ENCODE measurements around the gene MTREX.
"Not testable (repeated sequence)": the region's sequence is repeated elsewhere in the genome, so short reads cannot be mapped to it uniquely, and the experiment has no call there.

The MTREX gene

DNA sequence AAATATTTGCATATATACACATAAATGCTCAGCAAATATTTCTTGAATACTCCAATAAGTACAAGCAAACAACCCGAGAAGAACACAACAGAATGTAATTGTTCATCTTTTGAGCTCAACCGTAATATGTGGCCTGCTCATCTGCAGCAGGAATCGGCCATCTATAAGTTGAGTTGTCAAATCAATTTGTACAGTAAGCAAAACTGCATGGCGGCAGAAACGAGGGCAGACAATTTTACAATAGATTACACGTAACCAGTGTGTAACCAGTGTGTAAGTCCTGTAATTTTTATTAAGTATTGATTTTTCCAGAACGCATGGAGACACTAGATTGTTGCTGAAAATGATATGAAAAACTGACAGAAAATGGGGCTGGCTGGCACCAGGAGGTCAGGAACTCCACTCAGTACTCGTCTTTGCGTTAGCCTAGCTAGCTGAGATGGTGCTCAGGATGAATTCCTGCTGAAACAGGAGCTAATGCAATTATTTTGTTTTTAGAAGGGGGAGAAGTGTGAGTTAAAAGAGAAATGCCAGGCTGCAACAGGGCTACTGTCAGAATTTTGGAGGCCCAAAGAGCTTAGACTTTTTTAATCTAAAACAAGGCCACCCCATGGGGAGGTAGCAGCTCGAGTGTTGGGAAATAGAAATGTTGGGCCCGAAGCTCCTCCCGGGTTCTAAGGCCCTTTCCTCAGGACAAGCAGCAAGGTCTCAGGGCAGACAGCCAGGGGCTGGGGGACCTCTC lies 977 bp upstream of the MTREX start:
- H3K9ac ChIP-seq (ENCODE audit: low read length): peak overlapping the region; percentile 87
- no peaks in the 10 kb centered on the region for H3K36me3 ChIP-seq (ENCODE audit: control insufficient read depth, insufficient read depth, low read length)
- H3K27me3 ChIP-seq (ENCODE audit: control insufficient read depth, insufficient read depth, low read length): no peaks in the 10 kb centered on the region
- peak overlapping the region; percentile 66 for H3K4me3 ChIP-seq (ENCODE audit: low read length)
- no peaks in the 10 kb centered on the region for H3K9me3 ChIP-seq (ENCODE audit: control insufficient read depth, low read length)
- H3K4me1 ChIP-seq (ENCODE audit: control insufficient read depth, insufficient read depth, low read length): peaks cover 24% of the 10 kb centered on the region

DNA sequence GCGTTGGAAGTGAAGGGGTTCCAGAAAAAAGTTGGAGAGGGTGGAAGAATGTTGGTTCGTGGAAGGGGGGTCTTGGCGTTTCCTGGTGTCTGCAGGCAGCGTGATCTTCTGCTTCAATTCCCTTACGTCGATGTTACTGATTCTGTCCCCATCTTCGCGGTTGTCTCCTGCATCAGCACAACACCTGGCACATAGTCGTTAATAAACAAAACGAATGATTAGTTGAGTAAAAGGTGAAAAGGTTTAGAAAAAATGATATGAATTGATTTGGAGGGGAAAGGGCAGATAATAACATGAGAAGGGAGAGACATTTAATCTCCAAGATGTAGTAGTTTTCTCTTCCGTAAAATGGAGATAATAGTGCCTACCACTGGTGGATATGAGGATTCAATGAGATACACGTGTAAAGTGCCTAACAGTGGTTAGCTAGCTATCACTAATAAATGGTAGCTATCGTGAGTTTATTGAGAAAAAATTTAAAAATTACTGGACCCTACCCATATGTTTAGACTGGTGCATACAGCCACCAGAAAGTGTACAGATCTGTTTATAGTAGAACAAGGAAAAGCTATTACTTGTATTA lies 556 bp downstream of the MTREX start:
- Histone ChIP-seq H3K27me3 (ENCODE audit: control insufficient read depth, insufficient read depth, low read length) (no peaks in the 10 kb centered on the region), H3K4me3 (ENCODE audit: low read length) (peak overlapping the region; percentile 66), H3K4me1 (ENCODE audit: control insufficient read depth, insufficient read depth, low read length) (peaks cover 24% of the 10 kb centered on the region), H3K36me3 (ENCODE audit: control insufficient read depth, insufficient read depth, low read length) (no peaks in the 10 kb centered on the region), H3K9me3 (ENCODE audit: control insufficient read depth, low read length) (no peaks in the 10 kb centered on the region), H3K9ac (ENCODE audit: low read length) (peak overlapping the region; percentile 87)

DNA sequence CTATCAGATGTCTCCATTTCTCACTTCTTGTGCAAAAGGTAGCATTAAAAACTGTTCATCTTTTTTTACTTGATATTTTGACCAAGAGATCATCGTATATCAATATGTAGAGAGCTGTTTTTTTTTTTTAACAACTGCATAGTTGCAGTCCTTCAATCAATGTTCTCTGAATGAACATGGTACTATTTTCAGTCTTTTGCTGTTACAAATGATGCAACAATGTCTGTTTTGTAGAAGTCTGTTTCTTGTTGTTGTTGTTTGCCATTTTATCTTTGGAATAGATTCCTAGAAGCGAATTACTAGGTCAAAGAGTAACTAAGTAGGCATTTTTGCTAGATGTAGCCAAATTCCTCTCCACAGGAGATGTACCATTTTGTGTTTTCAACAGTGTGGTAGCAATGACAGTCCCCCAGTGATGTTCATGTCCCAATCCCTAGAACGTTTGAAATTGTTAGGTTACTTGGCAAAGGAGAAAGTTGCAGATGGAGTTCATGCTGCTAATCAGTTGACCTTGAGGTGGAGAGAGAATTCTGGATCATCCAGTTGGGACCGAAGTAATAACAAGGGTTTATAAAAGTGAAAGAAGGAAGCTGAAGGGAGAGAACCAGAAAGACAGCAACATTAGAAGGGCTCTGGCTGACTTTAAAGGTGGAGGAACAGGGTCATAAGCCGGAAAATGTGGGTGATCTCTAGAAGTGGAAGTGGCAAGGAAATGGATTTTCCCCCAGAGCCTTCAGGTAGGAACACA lies 6.3 kb downstream of the MTREX start:
- Histone ChIP-seq H3K4me3 (ENCODE audit: low read length) (no peak overlapping the region), H3K27me3 (ENCODE audit: control insufficient read depth, insufficient read depth, low read length) (no peaks in the 10 kb centered on the region), H3K9ac (ENCODE audit: low read length) (no peak overlapping the region), H3K9me3 (ENCODE audit: control insufficient read depth, low read length) (no peaks in the 10 kb centered on the region), H3K36me3 (ENCODE audit: control insufficient read depth, insufficient read depth, low read length) (no peaks in the 10 kb centered on the region), H3K4me1 (ENCODE audit: control insufficient read depth, insufficient read depth, low read length) (peaks cover 7% of the 10 kb centered on the region)

GRCh38 chr5:55316289-55316688 lies 8.5 kb downstream of the MTREX start:
- no peaks in the 10 kb centered on the region for H3K4me1 ChIP-seq (ENCODE audit: control insufficient read depth, insufficient read depth, low read length)
- no peaks in the 10 kb centered on the region for H3K9me3 ChIP-seq (ENCODE audit: control insufficient read depth, low read length)
- H3K4me3 ChIP-seq (ENCODE audit: low read length): no peak overlapping the region
- no peak overlapping the region for H3K9ac ChIP-seq (ENCODE audit: low read length)
- no peaks in the 10 kb centered on the region for H3K36me3 ChIP-seq (ENCODE audit: control insufficient read depth, insufficient read depth, low read length)
- no peaks in the 10 kb centered on the region for H3K27me3 ChIP-seq (ENCODE audit: control insufficient read depth, insufficient read depth, low read length)

GRCh38 chr5:55316837-55317236 lies 9.0 kb downstream of the MTREX start:
- no peaks in the 10 kb centered on the region for H3K27me3 ChIP-seq (ENCODE audit: control insufficient read depth, insufficient read depth, low read length)
- H3K4me3 ChIP-seq (ENCODE audit: low read length): no peak overlapping the region

GRCh38 chr5:55318237-55318636 lies 10.4 kb downstream of the MTREX start:
- H3K9me3 ChIP-seq (ENCODE audit: control insufficient read depth, low read length); H3K4me1 ChIP-seq (ENCODE audit: control insufficient read depth, insufficient read depth, low read length); H3K36me3 ChIP-seq (ENCODE audit: control insufficient read depth, insufficient read depth, low read length); H3K27me3 ChIP-seq (ENCODE audit: control insufficient read depth, insufficient read depth, low read length); H3K4me3 ChIP-seq (ENCODE audit: low read length); H3K9ac ChIP-seq (ENCODE audit: low read length): not testable (repeated sequence)

More at GRCh38 chr5:55316837-55317236, 9.0 kb downstream of the MTREX start:
- Histone ChIP-seq H3K9ac (ENCODE audit: low read length) (no peak overlapping the region), H3K36me3 (ENCODE audit: control insufficient read depth, insufficient read depth, low read length) (no peaks in the 10 kb centered on the region), H3K4me1 (ENCODE audit: control insufficient read depth, insufficient read depth, low read length) (no peaks in the 10 kb centered on the region), H3K9me3 (ENCODE audit: control insufficient read depth, low read length) (no peaks in the 10 kb centered on the region)

GRCh38 chr5:55319491-55319890 lies 11.7 kb downstream of the MTREX start:
- Histone ChIP-seq H3K9ac (ENCODE audit: low read length) (no peak overlapping the region), H3K4me1 (ENCODE audit: control insufficient read depth, insufficient read depth, low read length) (no peaks in the 10 kb centered on the region), H3K36me3 (ENCODE audit: control insufficient read depth, insufficient read depth, low read length) (no peaks in the 10 kb centered on the region), H3K27me3 (ENCODE audit: control insufficient read depth, insufficient read depth, low read length) (no peaks in the 10 kb centered on the region), H3K9me3 (ENCODE audit: control insufficient read depth, low read length) (no peaks in the 10 kb centered on the region), H3K4me3 (ENCODE audit: low read length) (no peak overlapping the region)

GRCh38 chr5:55320571-55320970 lies 12.8 kb downstream of the MTREX start:
- Histone ChIP-seq H3K27me3 (ENCODE audit: control insufficient read depth, insufficient read depth, low read length) (no peaks in the 10 kb centered on the region), H3K36me3 (ENCODE audit: control insufficient read depth, insufficient read depth, low read length) (no peaks in the 10 kb centered on the region), H3K4me3 (ENCODE audit: low read length) (no peak overlapping the region), H3K4me1 (ENCODE audit: control insufficient read depth, insufficient read depth, low read length) (no peaks in the 10 kb centered on the region), H3K9ac (ENCODE audit: low read length) (no peak overlapping the region), H3K9me3 (ENCODE audit: control insufficient read depth, low read length) (no peaks in the 10 kb centered on the region)

- Histone ChIP-seq H3K4me3 (ENCODE audit: low read length) (no peak overlapping the region), H3K9me3 (ENCODE audit: control insufficient read depth, low read length) (no peaks in the 10 kb centered on the region), H3K4me1 (ENCODE audit: control insufficient read depth, insufficient read depth, low read length) (no peaks in the 10 kb centered on the region), H3K9ac (ENCODE audit: low read length) (no peak overlapping the region), H3K36me3 (ENCODE audit: control insufficient read depth, insufficient read depth, low read length) (no peaks in the 10 kb centered on the region), H3K27me3 (ENCODE audit: control insufficient read depth, insufficient read depth, low read length) (no peaks in the 10 kb centered on the region)
Observed at GRCh38 chr5:55324006-55324405, 16.2 kb downstream of the MTREX start.

GRCh38 chr5:55324815-55325418 lies 17.1 kb downstream of the MTREX start:
- Histone ChIP-seq H3K4me1 (ENCODE audit: control insufficient read depth, insufficient read depth, low read length) (no peaks in the 10 kb centered on the region), H3K9ac (ENCODE audit: low read length) (no peak overlapping the region), H3K9me3 (ENCODE audit: control insufficient read depth, low read length) (no peaks in the 10 kb centered on the region), H3K27me3 (ENCODE audit: control insufficient read depth, insufficient read depth, low read length) (no peaks in the 10 kb centered on the region), H3K4me3 (ENCODE audit: low read length) (no peak overlapping the region), H3K36me3 (ENCODE audit: control insufficient read depth, insufficient read depth, low read length) (no peaks in the 10 kb centered on the region)

DNA sequence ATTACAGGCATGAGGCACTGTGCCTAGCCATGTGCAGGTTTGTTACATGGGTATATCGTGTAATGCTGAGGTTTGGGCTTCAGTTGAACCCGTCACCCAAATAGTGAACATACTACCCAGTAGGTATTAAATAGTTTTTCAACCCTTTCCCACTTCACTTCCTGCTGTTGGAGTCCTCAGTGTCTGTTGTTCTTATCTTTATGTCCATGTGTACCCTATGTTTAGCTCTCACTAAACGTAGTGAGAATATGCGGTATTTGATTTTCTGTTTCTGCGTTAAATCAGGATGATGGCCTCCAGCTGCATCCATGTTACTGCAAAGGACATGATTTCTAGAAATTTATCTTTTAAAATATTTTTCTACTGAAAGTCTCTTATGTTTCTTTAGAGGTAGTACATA lies 17.8 kb downstream of the MTREX start:
- Histone ChIP-seq H3K27me3 (ENCODE audit: control insufficient read depth, insufficient read depth, low read length) (no peaks in the 10 kb centered on the region), H3K36me3 (ENCODE audit: control insufficient read depth, insufficient read depth, low read length) (no peaks in the 10 kb centered on the region), H3K9ac (ENCODE audit: low read length) (no peak overlapping the region)

DNA sequence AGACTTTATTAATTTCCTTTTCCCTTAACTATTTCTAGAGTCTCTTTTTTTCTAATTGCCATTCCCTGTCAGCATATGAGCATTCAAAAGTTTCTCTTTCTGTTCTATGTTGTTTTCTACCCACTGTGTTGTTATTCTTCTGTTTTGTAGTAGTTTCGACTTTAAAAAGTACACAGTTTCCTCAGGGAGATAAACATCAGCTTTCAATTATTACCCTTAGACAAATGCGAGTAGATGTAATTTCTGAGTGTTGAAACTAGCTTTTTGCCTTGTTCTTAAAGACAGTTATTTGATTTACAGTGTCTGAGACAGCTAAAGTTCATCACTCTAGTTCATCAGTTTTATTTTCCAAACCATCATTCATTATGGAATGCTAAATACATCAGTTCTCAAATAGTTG lies 19.5 kb downstream of the MTREX start:
- Histone ChIP-seq H3K4me1 (ENCODE audit: control insufficient read depth, insufficient read depth, low read length) (no peaks in the 10 kb centered on the region), H3K36me3 (ENCODE audit: control insufficient read depth, insufficient read depth, low read length) (no peaks in the 10 kb centered on the region), H3K4me3 (ENCODE audit: low read length) (no peak overlapping the region), H3K9me3 (ENCODE audit: control insufficient read depth, low read length) (no peaks in the 10 kb centered on the region), H3K9ac (ENCODE audit: low read length) (no peak overlapping the region), H3K27me3 (ENCODE audit: control insufficient read depth, insufficient read depth, low read length) (no peaks in the 10 kb centered on the region)

More for the DNA sequence above, 17.8 kb downstream of the MTREX start:
- Histone ChIP-seq H3K4me1 (ENCODE audit: control insufficient read depth, insufficient read depth, low read length) (no peaks in the 10 kb centered on the region), H3K4me3 (ENCODE audit: low read length) (no peak overlapping the region), H3K9me3 (ENCODE audit: control insufficient read depth, low read length) (no peaks in the 10 kb centered on the region)

Data from mucosa of stomach (tissue), 1 donor.